ENCODE measurements around the gene MYMK.

MYMK gene

GRCh38 chr9:133535306-133535877 lies 10.6 kb upstream of the MYMK start:
- DNase-seq (ENCODE audit: low read depth) = no peak

GRCh38 chr9:133534346-133535291 lies 9.9 kb upstream of the MYMK start, which contains the start of gene ADAMTSL2:
Gene ADAMTSL2 (plus strand): TSS chr9:133534704. CDS start chr9:133536713, 2,009 bp downstream.
- DNase-seq (ENCODE audit: low read depth) = peak; percentile 7

GRCh38 chr9:133533857-133534256 lies 9.1 kb upstream of the MYMK start:
- no peak for DNase-seq (ENCODE audit: low read depth)

GRCh38 chr9:133532937-133533668 lies 8.3 kb upstream of the MYMK start:
- peak; percentile 9 for DNase-seq (ENCODE audit: low read depth)

GRCh38 chr9:133531293-133531692 lies 6.5 kb upstream of the MYMK start:
- no peak for DNase-seq (ENCODE audit: low read depth)

- no peak for DNase-seq (ENCODE audit: low read depth)
Measured at GRCh38 chr9:133529874-133530273, 5.1 kb upstream of the MYMK start.

- no peak for DNase-seq (ENCODE audit: low read depth)
Measured at GRCh38 chr9:133529457-133529856, 4.7 kb upstream of the MYMK start.

- no peak for DNase-seq (ENCODE audit: low read depth)
Measured at GRCh38 chr9:133528876-133529241, 4.1 kb upstream of the MYMK start.

GRCh38 chr9:133528001-133528875 lies 3.5 kb upstream of the MYMK start:
- no peak for DNase-seq (ENCODE audit: low read depth)

GRCh38 chr9:133527444-133527920 lies 2.7 kb upstream of the MYMK start:
- no peak for DNase-seq (ENCODE audit: low read depth)

GRCh38 chr9:133526721-133527321 lies 2.1 kb upstream of the MYMK start:
- no peak for DNase-seq (ENCODE audit: low read depth)

- DNase-seq (ENCODE audit: low read depth) = no peak
Measured at GRCh38 chr9:133525677-133526076, 918 bp upstream of the MYMK start.

GRCh38 chr9:133524146-133524545 lies 613 bp downstream of the MYMK start:
- no peak for DNase-seq (ENCODE audit: low read depth)

GRCh38 chr9:133523106-133523505 lies 1.7 kb downstream of the MYMK start:
- no peak for DNase-seq (ENCODE audit: low read depth)

- no peak for DNase-seq (ENCODE audit: low read depth)
Measured at GRCh38 chr9:133522073-133522910, 2.5 kb downstream of the MYMK start.

- DNase-seq (ENCODE audit: low read depth) = no peak
Measured at GRCh38 chr9:133521122-133522072, 3.4 kb downstream of the MYMK start.

GRCh38 chr9:133520121-133520835 lies 4.5 kb downstream of the MYMK start:
- DNase-seq (ENCODE audit: low read depth) = no peak

- no peak for DNase-seq (ENCODE audit: low read depth)
Measured at GRCh38 chr9:133519693-133520092, 5.1 kb downstream of the MYMK start.

All from fibroblast of gingiva (primary cell).